H1 (cell line): ENCODE measurements around the gene ALG14. TPM values are rescaled to one million over a fixed set of nuclear protein-coding genes. Genes with fewer than 3 reads are reported as not detected.

ENCODE experiments used
- CTCF ChIA-PET: fragments of 300-600 bp; sonication (Branson Sonifier 250); formaldehyde crosslinking; loops from one replicate; lab custom pipeline; 2021; ENCODE audit not compliant: partially characterized antibody; lab: Charles Lee
- POLR2A ChIA-PET: fragments of 300-600 bp; sonication (Branson Sonifier 250); formaldehyde crosslinking; loops from one replicate; lab custom pipeline; 2021; ENCODE audit warnings: inconsistent platforms; ENCODE audit not compliant: partially characterized antibody; lab: Charles Lee
- DNase-seq, 2 experiments: peaks; one replicate each; pipeline versions ENCODE4 v3.0.0 to v3.0.0-alpha.2; 2010 to 2022; ENCODE audit warnings: low spot score in 2 of 2, low read depth in 1 of 2, mixed read lengths in 1 of 2
- FAIRE-seq: peaks from 2 replicates; lab custom pipeline; 2011; peaks lifted over from hg19 to GRCh38; lab: Jason Lieb, UNC
- H2AFZ ChIP-seq: 2 replicates; pipeline ENCODE4 v1.8.1; 2012; ENCODE audit warnings: low read length, inconsistent platforms
- H2AK5ac ChIP-seq: 2 replicates; pipeline ENCODE4 v1.6.1; 2013; ENCODE audit warnings: low read depth, low read length
- H2BK120ac ChIP-seq: replicated peaks from 2 replicates; pipeline ENCODE3; 2013; ENCODE audit warnings: low read depth, low read length, inconsistent platforms
- H2BK12ac ChIP-seq: 2 replicates; pipeline ENCODE4 v1.6.1; 2013; ENCODE audit warnings: low read depth, low read length
- H2BK15ac ChIP-seq: 2 replicates; pipeline ENCODE4 v1.6.1; 2013; ENCODE audit warnings: low read length
- H2BK20ac ChIP-seq: 2 replicates; pipeline ENCODE4 v1.6.1; 2013; ENCODE audit warnings: low read length
- H2BK5ac ChIP-seq: 2 replicates; pipeline ENCODE4 v1.6.1; 2013; ENCODE audit warnings: low read depth, low read length
- H3K14ac ChIP-seq: 2 replicates; pipeline ENCODE4 v1.6.1; 2013; ENCODE audit warnings: inconsistent platforms; ENCODE audit not compliant: insufficient read length
- H3K18ac ChIP-seq: 2 replicates; pipeline ENCODE4 v1.6.1; 2013; ENCODE audit warnings: low read length; ENCODE audit errors: extremely low read depth
- H3K23ac ChIP-seq: 2 replicates; pipeline ENCODE4 v1.6.1; 2013; ENCODE audit warnings: inconsistent platforms; ENCODE audit not compliant: insufficient read length
- H3K23me2 ChIP-seq: 2 replicates; pipeline ENCODE4 v1.6.1; 2013; ENCODE audit warnings: low read depth, low read length
- H3K27ac ChIP-seq: 2 replicates; pipeline ENCODE4 v1.6.1; 2011; ENCODE audit warnings: low read depth, low read length, inconsistent platforms
- H3K27me3 ChIP-seq, 4 experiments: replicated peaks in 1 of 4; 1 replicate in 1 of 4; 2 replicates in 3 of 4; pipeline versions ENCODE4 v1.6.1 to v1.8.1; 2011 to 2013; ENCODE audit warnings: low read length in 3 of 4, mild to moderate bottlenecking in 3 of 4, inconsistent platforms in 2 of 4, mixed read lengths in 2 of 4, moderate library complexity in 1 of 4; ENCODE audit not compliant: control insufficient read depth in 3 of 4, insufficient read depth in 3 of 4; ENCODE audit errors: extremely low read depth in 1 of 4
- H3K36me3 ChIP-seq, 4 experiments: 2 replicates each; pipeline versions ENCODE4 v1.6.1 to v1.8.1; 2011 to 2013; ENCODE audit warnings: mild to moderate bottlenecking in 4 of 4, low read length in 3 of 4, moderate library complexity in 2 of 4, control low read depth in 1 of 4, inconsistent platforms in 1 of 4; ENCODE audit not compliant: insufficient read depth in 4 of 4, control insufficient read depth in 2 of 4
- H3K4ac ChIP-seq: replicated peaks from 2 replicates; pipeline ENCODE3; 2013; ENCODE audit warnings: low read length, low read depth, mixed read lengths, inconsistent platforms; ENCODE audit not compliant: insufficient read length
- H3K4me1 ChIP-seq, 4 experiments: replicated peaks in 1 of 4; 1 replicate in 1 of 4; 2 replicates in 3 of 4; pipeline versions ENCODE4 v1.6.1 to v1.8.1; 2011 to 2013; ENCODE audit warnings: low read length in 3 of 4, inconsistent platforms in 2 of 4, mixed read lengths in 1 of 4; ENCODE audit not compliant: insufficient read depth in 4 of 4, control insufficient read depth in 3 of 4
- H3K4me2 ChIP-seq, 2 experiments: 2 replicates each; pipeline versions ENCODE4 v1.6.1 to v1.8.1; 2011 to 2013; ENCODE audit warnings: low read depth in 2 of 2, low read length in 2 of 2, control low read depth in 1 of 2, inconsistent platforms in 1 of 2, mild to moderate bottlenecking in 1 of 2; ENCODE audit not compliant: insufficient read depth in 1 of 2
- H3K4me3 ChIP-seq, 4 experiments: fragments of 200-600, 300-600 bp in 1 of 4; sonication (generic), shearing (Covaris generic), sonication (Bioruptor Twin) in 1 of 4; 2 replicates each; pipeline versions ENCODE4 v1.5.1 to v1.8.1; 2011 to 2016; ENCODE audit warnings: low read length in 4 of 4, low read depth in 3 of 4, control low read depth in 2 of 4, inconsistent platforms in 2 of 4, mild to moderate bottlenecking in 2 of 4, mixed read lengths in 1 of 4, moderate library complexity in 1 of 4; ENCODE audit not compliant: insufficient read depth in 2 of 4; ENCODE audit errors: extremely low read depth in 1 of 4
- H3K56ac ChIP-seq: replicated peaks from 2 replicates; pipeline ENCODE3; 2013; ENCODE audit warnings: low read depth, mild to moderate bottlenecking, mixed read lengths, low read length, inconsistent platforms; ENCODE audit not compliant: insufficient read length
- H3K79me1 ChIP-seq: 2 replicates; pipeline ENCODE4 v1.6.1; 2013; ENCODE audit warnings: low read depth, low read length, control low read depth
- H3K79me2 ChIP-seq, 2 experiments: 2 replicates each; pipeline versions ENCODE4 v1.6.1 to v1.8.1; 2012 to 2013; ENCODE audit warnings: low read length in 2 of 2, mild to moderate bottlenecking in 2 of 2, inconsistent platforms in 1 of 2; ENCODE audit not compliant: insufficient read depth in 2 of 2, control insufficient read depth in 1 of 2
- H3K9ac ChIP-seq, 4 experiments: replicated peaks in 1 of 4; 1 replicate in 1 of 4; 2 replicates in 3 of 4; pipeline versions ENCODE4 v1.6.1 to v1.8.1; 2011 to 2013; ENCODE audit warnings: low read depth in 3 of 4, low read length in 3 of 4, control low read depth in 2 of 4, mild to moderate bottlenecking in 2 of 4, moderate library complexity in 2 of 4, inconsistent platforms in 1 of 4; ENCODE audit errors: extremely low read depth in 1 of 4
- H3K9me3 ChIP-seq, 2 experiments: 2 replicates each; pipeline versions ENCODE4 v1.6.1 to v1.8.1; 2012 to 2013; ENCODE audit warnings: mild to moderate bottlenecking in 2 of 2, moderate library complexity in 2 of 2, control low read depth in 1 of 2, inconsistent platforms in 1 of 2, low read depth in 1 of 2, low read length in 1 of 2, mixed read lengths in 1 of 2; ENCODE audit not compliant: insufficient read depth in 2 of 2
- H4K20me1 ChIP-seq, 2 experiments: replicated peaks in 1 of 2; 2 replicates each; pipeline versions ENCODE3 to v1.8.1; 2011 to 2013; ENCODE audit warnings: inconsistent platforms in 2 of 2, low read length in 2 of 2, mild to moderate bottlenecking in 1 of 2; ENCODE audit not compliant: insufficient read depth in 2 of 2, control insufficient read depth in 1 of 2
- H4K5ac ChIP-seq: 2 replicates; pipeline ENCODE4 v1.6.1; 2013; ENCODE audit warnings: low read length, low read depth, mixed read lengths, inconsistent platforms; ENCODE audit not compliant: insufficient read length
- H4K8ac ChIP-seq: 2 replicates; pipeline ENCODE4 v1.8.0; 2013; ENCODE audit warnings: mild to moderate bottlenecking, moderate library complexity, low read length, inconsistent platforms; ENCODE audit not compliant: insufficient read depth; ENCODE audit errors: extremely low read depth
- H4K91ac ChIP-seq: replicated peaks from 2 replicates; pipeline ENCODE3; 2013; ENCODE audit warnings: low read length, mixed read lengths, inconsistent platforms; ENCODE audit not compliant: insufficient read length
- CBX5 ChIP-seq: fragments of 300-800, 300-1000 bp; sonication (generic); IDR thresholded peaks from 2 replicates; pipeline ENCODE4 v1.7.1; 2016; ENCODE audit warnings: antibody characterized with exemption, low read length, low read depth
- CHD2 ChIP-seq: IDR thresholded peaks from 2 replicates; pipeline ENCODE4 v1.6.1; 2012; ENCODE audit warnings: low read length, improper control_type of control experiment
- CTBP2 ChIP-seq: IDR thresholded peaks from 2 replicates; pipeline ENCODE4 v1.7.0; 2011; ENCODE audit warnings: borderline replicate concordance, mild to moderate bottlenecking, moderate library complexity, mixed read lengths, low read length; ENCODE audit not compliant: insufficient read depth, insufficient read length
- MAFK ChIP-seq: IDR thresholded peaks from 2 replicates; pipeline ENCODE4 v1.6.1; 2012; ENCODE audit warnings: low read depth, mild to moderate bottlenecking, improper control_type of control experiment, low read length
- POLR2A ChIP-seq, 2 experiments: IDR thresholded peaks; 1 replicate in 1 of 2; 2 replicates in 1 of 2; pipeline ENCODE4 v1.6.1; 2011; ENCODE audit warnings: low read depth in 2 of 2, low read length in 2 of 2, mild to moderate bottlenecking in 2 of 2; ENCODE audit errors: control extremely low read depth in 1 of 2
- TAF7 ChIP-seq: optimal IDR thresholded peaks from 2 replicates; pipeline ENCODE3; 2011; ENCODE audit warnings: low read depth, mild to moderate bottlenecking, inconsistent platforms, low read length, moderate library complexity, borderline replicate concordance
- WGBS, 2 experiments: shearing (Covaris generic) in 1 of 2; methylation state at CpG; one replicate each; pipeline versions ENCODE4 v1.1.6 to v1.1.7; 2013 to 2015; ENCODE audit warnings: low lambda C conversion rate in 2 of 2, mixed read lengths in 2 of 2, inconsistent platforms in 1 of 2, low coverage in 1 of 2, missing lambda C conversion rate in 1 of 2; ENCODE audit not compliant: insufficient replicate concordance in 2 of 2, insufficient coverage in 1 of 2, insufficient read length in 1 of 2; ENCODE audit errors: extremely low coverage in 1 of 2, missing lambda C conversion rate in 1 of 2; 5-methylcytosine and 5-hydroxymethylcytosine counted together
- polyA plus RNA-seq, 7 experiments: library from polyadenylated mRNA; depleted of rRNA in 3 of 7; stranded (reverse) in 5 of 7; unstranded in 2 of 7; fragments of >200 nt in 5 of 7; fragments of 200-250 nt in 2 of 7; gene quantifications; 1 replicate in 5 of 7; 2 replicates in 1 of 7; 4 replicates in 1 of 7; pipeline versions ENCODE4 v1.2.1 to v1.2.3, GENCODE V29; 2011 to 2013; ENCODE audit warnings: missing spikeins in 2 of 7, mixed read lengths in 2 of 7
- total RNA-seq: library from RNA; stranded (reverse); fragmentation: NEBNext Ultra II Directional; extraction: Animal tissue kit (Norgen Biotek cat#: 25700); gene quantifications from 2 replicates; pipeline ENCODE4 v1.2.1, GENCODE V29; 2021

Gene ALG14
- total and polyA plus RNA-seq, 2 of the 8 experiments (the other 6 are each of a cell fraction or from before 2014, with no cell fraction given): 0.95 to 1.3 TPM

DNA sequence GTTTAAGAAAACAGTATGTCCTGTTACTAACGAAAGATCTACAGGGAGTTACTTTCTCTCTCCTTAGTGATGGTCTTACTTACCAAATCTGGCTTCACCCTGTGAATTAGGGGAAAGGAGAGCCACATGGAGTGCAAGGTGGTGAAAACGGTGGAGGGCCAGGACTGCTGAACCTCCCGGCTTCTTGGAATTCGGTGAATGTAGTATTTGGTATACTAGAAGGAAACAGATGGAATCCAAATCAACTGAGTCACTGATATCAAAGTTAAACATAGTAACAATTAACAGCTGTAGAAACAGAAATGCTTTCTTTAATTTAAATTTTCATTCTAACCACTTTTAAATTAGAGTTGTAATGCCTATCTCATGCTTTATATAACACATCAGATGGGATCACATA is 45.7 kb downstream of the ALG14 start:
- no peaks in the 10 kb centered on the region for H3K23me2 ChIP-seq
- no peaks in the 10 kb centered on the region for H4K20me1 ChIP-seq
- H3K79me1 ChIP-seq: no peaks in the 10 kb centered on the region
- H4K5ac ChIP-seq: no peak overlapping the region
- no peak overlapping the region for H2BK12ac ChIP-seq
- CTCF ChIA-PET: no interaction called here
- H4K91ac ChIP-seq: no peak overlapping the region
- H3K4ac ChIP-seq: no peak overlapping the region
- FAIRE-seq (no peak), DNase-seq (no peak)
- H2AFZ ChIP-seq: no peak overlapping the region
- H3K79me2 ChIP-seq: no peaks in the 10 kb centered on the region
- H4K8ac ChIP-seq: no peak overlapping the region
- H3K18ac ChIP-seq: no peak overlapping the region
- H2BK20ac ChIP-seq: no peak overlapping the region
- no peak overlapping the region for H2BK5ac ChIP-seq
- no peak overlapping the region for H3K4me3 ChIP-seq
- TF ChIP-seq CBX5 (no peak), TAF7 (no peak), POLR2A (IDR thresholded peaks at IDR 0.05; ENCODE audit: control extremely low read depth in 1 of 2, low read depth in 2 of 2, low read length in 2 of 2) (no peak), MAFK (no peak), CTBP2 (no peak), CHD2 (no peak)
- TF ChIP-seq, all 59 proteins: peak for 0
- no peak overlapping the region for H3K27ac ChIP-seq
- H3K14ac ChIP-seq: no peak overlapping the region
- no peaks in the 10 kb centered on the region for H3K27me3 ChIP-seq
- no peak overlapping the region for H3K23ac ChIP-seq
- WGBS, 2 experiments: 97% methylated on average over 4 of the region's 4 CpGs; no CpG with 5 or more reads in 1 of the 2 experiments
- H3K56ac ChIP-seq: no peak overlapping the region
- no peaks in the 10 kb centered on the region for H3K36me3 ChIP-seq
- POLR2A ChIA-PET: no interaction called here
- no peak overlapping the region for H2BK15ac ChIP-seq
- H3K4me2 ChIP-seq: no peak overlapping the region
- no peaks in the 10 kb centered on the region; a peak in 1 of 7 replicates for H3K4me1 ChIP-seq
- no peak overlapping the region for H2BK120ac ChIP-seq
- no peaks in the 10 kb centered on the region for H3K9me3 ChIP-seq
- H2AK5ac ChIP-seq: no peak overlapping the region
- H3K9ac ChIP-seq: no peak overlapping the region
